Liver (tissue), 9 donors: ENCODE data around the gene RSL1D1. TPM values are rescaled to one million over a fixed set of nuclear protein-coding genes. Genes with fewer than 3 reads are reported as not detected.

Experiments
- DNase-seq: peaks from one replicate; pipeline ENCODE4 v3.0.0-alpha.2; 2017; ENCODE audit warnings: low spot score
- H3K27ac ChIP-seq, 2 donors: one replicate each; pipeline ENCODE4 v1.7.0; 2013; ENCODE audit warnings: inconsistent platforms in 2 of 2, low read length in 2 of 2, control low read depth in 1 of 2, low read depth in 1 of 2, mild to moderate bottlenecking in 1 of 2
- H3K27me3 ChIP-seq, 4 donors: one replicate each; pipeline versions ENCODE4 v1.6.1 to v1.7.0; 2013; ENCODE audit warnings: low read length in 3 of 4, inconsistent platforms in 1 of 4, mild to moderate bottlenecking in 1 of 4, moderate library complexity in 1 of 4; ENCODE audit not compliant: control insufficient read depth in 4 of 4, insufficient read depth in 4 of 4
- H3K36me3 ChIP-seq, 4 donors: one replicate each; pipeline versions ENCODE4 v1.6.1 to v1.7.0; 2013; ENCODE audit warnings: low read length in 3 of 4, mild to moderate bottlenecking in 3 of 4, low read depth in 1 of 4, moderate library complexity in 1 of 4; ENCODE audit not compliant: control insufficient read depth in 4 of 4, insufficient read depth in 3 of 4
- H3K4me1 ChIP-seq, 4 donors: one replicate each; pipeline versions ENCODE4 v1.6.1 to v1.7.0; 2013; ENCODE audit warnings: low read length in 3 of 4, mild to moderate bottlenecking in 3 of 4, moderate library complexity in 1 of 4; ENCODE audit not compliant: control insufficient read depth in 4 of 4, insufficient read depth in 4 of 4
- H3K4me3 ChIP-seq, 3 donors: one replicate each; pipeline versions ENCODE4 v1.6.1 to v1.7.0; 2013; ENCODE audit warnings: low read length in 3 of 3, control low read depth in 1 of 3, low read depth in 1 of 3, mild to moderate bottlenecking in 1 of 3
- H3K9ac ChIP-seq, 2 donors: one replicate each; pipeline ENCODE4 v1.7.0; 2013; ENCODE audit warnings: low read length in 2 of 2, mild to moderate bottlenecking in 2 of 2, moderate library complexity in 2 of 2, control low read depth in 1 of 2, low read depth in 1 of 2
- H3K9me3 ChIP-seq, 4 donors: one replicate each; pipeline versions ENCODE4 v1.6.1 to v1.7.0; 2013; ENCODE audit warnings: low read length in 3 of 4; ENCODE audit not compliant: control insufficient read depth in 4 of 4
- CTCF ChIP-seq: fragments of 150-350 bp; IDR thresholded peaks from 2 replicates; pipeline ENCODE4 v1.5.1; 2017; ENCODE audit warnings: improper control_type of control experiment, low read depth, low read length; ENCODE audit not compliant: missing input control
- EGR1 ChIP-seq, 2 donors: IDR thresholded peaks; 2 replicates each; pipeline ENCODE4 v1.6.1; 2016 to 2018; ENCODE audit warnings: antibody characterized with exemption in 2 of 2, low read depth in 2 of 2
- FOXA1 ChIP-seq: IDR thresholded peaks from 2 replicates; pipeline ENCODE4 v1.6.1; 2016; ENCODE audit warnings: antibody characterized with exemption
- FOXA2 ChIP-seq: IDR thresholded peaks from 2 replicates; pipeline ENCODE4 v1.6.1; 2016; ENCODE audit warnings: antibody characterized with exemption
- GABPA ChIP-seq, 2 donors: IDR thresholded peaks in 1 of 2; conservative IDR thresholded peaks in 1 of 2; 2 replicates each; pipeline ENCODE4 v1.6.1; 2016; ENCODE audit warnings: antibody characterized with exemption in 2 of 2, mild to moderate bottlenecking in 1 of 2, moderate library complexity in 1 of 2
- HNF4A ChIP-seq, 2 donors: conservative IDR thresholded peaks; 2 replicates each; pipeline ENCODE4 v1.6.1; 2016; ENCODE audit warnings: antibody characterized with exemption in 2 of 2, mild to moderate bottlenecking in 2 of 2
- HNF4G ChIP-seq: IDR thresholded peaks from 2 replicates; pipeline ENCODE4 v1.6.1; 2016; ENCODE audit warnings: antibody characterized with exemption
- JUND ChIP-seq, 2 donors: IDR thresholded peaks; 2 replicates each; pipeline ENCODE4 v1.6.1; 2016; ENCODE audit warnings: antibody characterized with exemption in 2 of 2
- MAX ChIP-seq: IDR thresholded peaks from 2 replicates; pipeline ENCODE4 v1.6.1; 2016; ENCODE audit warnings: antibody characterized with exemption
- NR2F2 ChIP-seq: IDR thresholded peaks from 2 replicates; pipeline ENCODE4 v1.6.1; 2016; ENCODE audit warnings: antibody characterized with exemption
- RAD21 ChIP-seq, 2 donors: IDR thresholded peaks; 2 replicates each; pipeline ENCODE4 v1.6.1; 2016; ENCODE audit warnings: antibody characterized with exemption in 2 of 2, mild to moderate bottlenecking in 2 of 2
- REST ChIP-seq: IDR thresholded peaks from 2 replicates; pipeline ENCODE4 v1.6.1; 2016; ENCODE audit warnings: antibody characterized with exemption, mild to moderate bottlenecking
- RXRA ChIP-seq, 2 donors: IDR thresholded peaks; 2 replicates each; pipeline ENCODE4 v1.6.1; 2017 to 2018; ENCODE audit warnings: antibody characterized with exemption in 2 of 2, mild to moderate bottlenecking in 1 of 2
- SP1 ChIP-seq: IDR thresholded peaks from 2 replicates; pipeline ENCODE4 v1.6.1; 2018; ENCODE audit warnings: antibody characterized with exemption, mild to moderate bottlenecking
- TAF1 ChIP-seq: conservative IDR thresholded peaks from 2 replicates; pipeline ENCODE4 v1.6.1; 2016; ENCODE audit warnings: antibody characterized with exemption, mild to moderate bottlenecking
- YY1 ChIP-seq: IDR thresholded peaks from 2 replicates; pipeline ENCODE4 v1.6.1; 2016; ENCODE audit warnings: antibody characterized with exemption, mild to moderate bottlenecking
- ZBTB33 ChIP-seq: IDR thresholded peaks from 2 replicates; pipeline ENCODE4 v1.6.1; 2016; ENCODE audit warnings: antibody characterized with exemption
- WGBS: extraction: QIAGEN DNeasy Blood & Tissue Kit; methylation state at CpG from one replicate; pipeline ENCODE4 v1.1.7; 2013; 5-methylcytosine and 5-hydroxymethylcytosine counted together
- polyA plus RNA-seq, 2 donors: library from polyadenylated mRNA; stranded (reverse) in 1 of 2; unstranded in 1 of 2; fragments of 200-250 nt in 1 of 2; fragments of >200 nt in 1 of 2; fragmentation: Nextera tagmentation in 1 of 2; extraction: Ambion mirVana in 1 of 2; gene quantifications; one replicate each; pipeline versions ENCODE4 v1.2.1 to v1.2.3, GENCODE V29; 2013 to 2015
- total RNA-seq, 2 donors: library from RNA; depleted of rRNA; stranded (reverse); fragments of >200 nt; gene quantifications; one replicate each; pipeline ENCODE4 v1.2.3, GENCODE V29; 2014
- donor health status: healthy.
- donor health status: healthy.
- donor health status: healthy.
- donor health status: healthy.
- donor health status: healthy.

The RSL1D1 gene
- total and polyA plus RNA-seq, 4 donors = 35.2 to 59.7 (median 43.3) TPM

GRCh38 chr16:11836650-11837244 is 14.6 kb downstream of the RSL1D1 start:
- H3K4me1 ChIP-seq = peaks cover 0 to 7% (median 4%) of the 10 kb centered on the region in 4 donors
- no peaks in the 10 kb centered on the region for H3K27me3 ChIP-seq
- H3K36me3 ChIP-seq = peaks cover 20 to 53% (median 37%) of the 10 kb centered on the region in 4 donors
- H3K9ac ChIP-seq = no peak overlapping the region
- DNase-seq = no peak
- 97% methylated on average over 7 of the region's 7 CpGs for WGBS
- H3K27ac ChIP-seq = no peak overlapping the region
- no peak overlapping the region for H3K4me3 ChIP-seq
- no peaks in the 10 kb centered on the region for H3K9me3 ChIP-seq
- no peak for TF ChIP-seq GABPA (IDR thresholded peaks at IDR 0.05 in 1 of 2, conservative IDR thresholded peaks at IDR 0.05 in 1 of 2)
- TF ChIP-seq YY1 = no peak
- no peak for TF ChIP-seq JUND (IDR thresholded peaks at IDR 0.05)
- TF ChIP-seq NR2F2 = no peak
- TF ChIP-seq EGR1 (IDR thresholded peaks at IDR 0.05; ENCODE audit: low read depth in 2 of 2) = no peak
- TF ChIP-seq MAX = no peak
- TF ChIP-seq RXRA (IDR thresholded peaks at IDR 0.05) = no peak
- TF ChIP-seq SP1 = no peak

GRCh38 chr16:11835891-11836649 is 15.3 kb downstream of the RSL1D1 start:
- H3K9ac ChIP-seq = no peak overlapping the region
- DNase-seq = no peak
- H3K27ac ChIP-seq = no peak overlapping the region
- H3K4me3 ChIP-seq = no peak overlapping the region
- TF ChIP-seq NR2F2 (no peak), REST (no peak), FOXA1 (no peak), FOXA2 (no peak), HNF4G (no peak), MAX (no peak), RAD21 (IDR thresholded peaks at IDR 0.05) (no peak), JUND (IDR thresholded peaks at IDR 0.05) (no peak), HNF4A (conservative IDR thresholded peaks at IDR 0.05) (no peak), CTCF (no peak), ZBTB33 (no peak), TAF1 (no peak), SP1 (no peak)
- no peaks in the 10 kb centered on the region for H3K9me3 ChIP-seq
- peaks cover 18 to 46% (median 30%) of the 10 kb centered on the region in 4 donors for H3K36me3 ChIP-seq
- 73% methylated on average over 9 of the region's 9 CpGs for WGBS
- H3K4me1 ChIP-seq = peaks cover 0 to 7% (median 4%) of the 10 kb centered on the region in 4 donors
- no peaks in the 10 kb centered on the region for H3K27me3 ChIP-seq
